ENCODE results near the gene GNAS.

GRCh38 chr20:58810879-58811250 is 41.7 kb upstream of the GNAS start:
- TF ChIP-seq POLR2A (IDR thresholded peaks at IDR 0.05) (no peak), CTCF (IDR thresholded peaks at IDR 0.05) (no peak)

All from right lobe of liver (tissue), 4 donors.